HL-60 (cell line): ENCODE data around the gene MICAL2.

Experiments
- DNase-seq, 2 experiments: peaks; one replicate each; pipeline ENCODE4 v3.0.0-alpha.2; 2010 to 2020; ENCODE audit warnings: low read depth in 1 of 2, low spot score in 1 of 2
- H3K27ac ChIP-seq: fragments of 250-450 bp; sonication (Bioruptor Pico); replicated peaks from 2 replicates; pipeline ENCODE4 v1.5.1; 2020; ENCODE audit warnings: mild to moderate bottlenecking, moderate library complexity
- H3K27me3 ChIP-seq: fragments of 250-450 bp; sonication (Bioruptor Pico); 2 replicates; pipeline ENCODE4 v1.5.1; 2021; ENCODE audit warnings: mild to moderate bottlenecking, moderate library complexity; ENCODE audit not compliant: insufficient read depth, poor library complexity, severe bottlenecking
- H3K4me3 ChIP-seq: replicated peaks from 2 replicates; pipeline ENCODE4 v1.5.1; 2011; ENCODE audit warnings: mild to moderate bottlenecking, control low read depth, low read length; ENCODE audit not compliant: insufficient read depth
- GABPA ChIP-seq: IDR thresholded peaks from 2 replicates; pipeline ENCODE4 v1.6.1; 2012; ENCODE audit warnings: low read depth
- POLR2AphosphoS5 ChIP-seq: IDR thresholded peaks from 2 replicates; pipeline ENCODE4 v1.6.1; 2012; ENCODE audit warnings: low read depth
- SPI1 ChIP-seq: IDR thresholded peaks from 2 replicates; pipeline ENCODE4 v1.6.1; 2012; ENCODE audit warnings: low read depth, mild to moderate bottlenecking, borderline replicate concordance
- TF ChIP-seq, protein P1 (sequence below): IDR thresholded peaks from 2 replicates; pipeline ENCODE4 v1.6.1; 2012; ENCODE audit warnings: low read depth; ENCODE audit not compliant: insufficient replicate concordance
- TF ChIP-seq, protein P2 (sequence below): IDR thresholded peaks from one replicate; pipeline ENCODE4 v1.5.1; 2011; ENCODE audit warnings: low read length, control low read depth, inconsistent platforms; ENCODE audit not compliant: insufficient read depth

Gene MICAL2

DNA sequence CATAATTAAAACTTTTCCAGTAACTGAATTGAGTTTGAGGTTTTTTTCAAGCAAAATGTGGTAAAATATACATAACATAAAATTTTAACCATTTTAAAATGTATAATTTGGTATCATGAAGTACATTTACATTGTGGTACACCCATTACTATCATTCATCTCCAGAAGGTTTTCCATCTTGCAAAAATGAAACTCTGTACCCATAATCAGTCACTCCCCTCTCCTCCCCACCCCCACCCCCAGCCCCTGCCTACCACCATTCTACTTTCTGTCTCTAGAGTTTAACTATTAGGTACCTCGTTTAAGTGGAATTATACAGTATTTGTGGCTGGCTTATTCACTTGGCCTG lies 63.7 kb downstream of the MICAL2 start:
- TF ChIP-seq POLR2AphosphoS5 (no peak), SPI1 (no peak)
- TF ChIP-seq, protein P1, sequence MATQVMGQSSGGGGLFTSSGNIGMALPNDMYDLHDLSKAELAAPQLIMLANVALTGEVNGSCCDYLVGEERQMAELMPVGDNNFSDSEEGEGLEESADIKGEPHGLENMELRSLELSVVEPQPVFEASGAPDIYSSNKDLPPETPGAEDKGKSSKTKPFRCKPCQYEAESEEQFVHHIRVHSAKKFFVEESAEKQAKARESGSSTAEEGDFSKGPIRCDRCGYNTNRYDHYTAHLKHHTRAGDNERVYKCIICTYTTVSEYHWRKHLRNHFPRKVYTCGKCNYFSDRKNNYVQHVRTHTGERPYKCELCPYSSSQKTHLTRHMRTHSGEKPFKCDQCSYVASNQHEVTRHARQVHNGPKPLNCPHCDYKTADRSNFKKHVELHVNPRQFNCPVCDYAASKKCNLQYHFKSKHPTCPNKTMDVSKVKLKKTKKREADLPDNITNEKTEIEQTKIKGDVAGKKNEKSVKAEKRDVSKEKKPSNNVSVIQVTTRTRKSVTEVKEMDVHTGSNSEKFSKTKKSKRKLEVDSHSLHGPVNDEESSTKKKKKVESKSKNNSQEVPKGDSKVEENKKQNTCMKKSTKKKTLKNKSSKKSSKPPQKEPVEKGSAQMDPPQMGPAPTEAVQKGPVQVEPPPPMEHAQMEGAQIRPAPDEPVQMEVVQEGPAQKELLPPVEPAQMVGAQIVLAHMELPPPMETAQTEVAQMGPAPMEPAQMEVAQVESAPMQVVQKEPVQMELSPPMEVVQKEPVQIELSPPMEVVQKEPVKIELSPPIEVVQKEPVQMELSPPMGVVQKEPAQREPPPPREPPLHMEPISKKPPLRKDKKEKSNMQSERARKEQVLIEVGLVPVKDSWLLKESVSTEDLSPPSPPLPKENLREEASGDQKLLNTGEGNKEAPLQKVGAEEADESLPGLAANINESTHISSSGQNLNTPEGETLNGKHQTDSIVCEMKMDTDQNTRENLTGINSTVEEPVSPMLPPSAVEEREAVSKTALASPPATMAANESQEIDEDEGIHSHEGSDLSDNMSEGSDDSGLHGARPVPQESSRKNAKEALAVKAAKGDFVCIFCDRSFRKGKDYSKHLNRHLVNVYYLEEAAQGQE: no peak
- TF ChIP-seq, protein P2, sequence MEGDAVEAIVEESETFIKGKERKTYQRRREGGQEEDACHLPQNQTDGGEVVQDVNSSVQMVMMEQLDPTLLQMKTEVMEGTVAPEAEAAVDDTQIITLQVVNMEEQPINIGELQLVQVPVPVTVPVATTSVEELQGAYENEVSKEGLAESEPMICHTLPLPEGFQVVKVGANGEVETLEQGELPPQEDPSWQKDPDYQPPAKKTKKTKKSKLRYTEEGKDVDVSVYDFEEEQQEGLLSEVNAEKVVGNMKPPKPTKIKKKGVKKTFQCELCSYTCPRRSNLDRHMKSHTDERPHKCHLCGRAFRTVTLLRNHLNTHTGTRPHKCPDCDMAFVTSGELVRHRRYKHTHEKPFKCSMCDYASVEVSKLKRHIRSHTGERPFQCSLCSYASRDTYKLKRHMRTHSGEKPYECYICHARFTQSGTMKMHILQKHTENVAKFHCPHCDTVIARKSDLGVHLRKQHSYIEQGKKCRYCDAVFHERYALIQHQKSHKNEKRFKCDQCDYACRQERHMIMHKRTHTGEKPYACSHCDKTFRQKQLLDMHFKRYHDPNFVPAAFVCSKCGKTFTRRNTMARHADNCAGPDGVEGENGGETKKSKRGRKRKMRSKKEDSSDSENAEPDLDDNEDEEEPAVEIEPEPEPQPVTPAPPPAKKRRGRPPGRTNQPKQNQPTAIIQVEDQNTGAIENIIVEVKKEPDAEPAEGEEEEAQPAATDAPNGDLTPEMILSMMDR: no peak
- DNase-seq: no peak
- peak overlapping the region; percentile 37 for H3K27ac ChIP-seq
- H3K27me3 ChIP-seq: no peaks in the 10 kb centered on the region
- H3K4me3 ChIP-seq: no peak overlapping the region

DNA sequence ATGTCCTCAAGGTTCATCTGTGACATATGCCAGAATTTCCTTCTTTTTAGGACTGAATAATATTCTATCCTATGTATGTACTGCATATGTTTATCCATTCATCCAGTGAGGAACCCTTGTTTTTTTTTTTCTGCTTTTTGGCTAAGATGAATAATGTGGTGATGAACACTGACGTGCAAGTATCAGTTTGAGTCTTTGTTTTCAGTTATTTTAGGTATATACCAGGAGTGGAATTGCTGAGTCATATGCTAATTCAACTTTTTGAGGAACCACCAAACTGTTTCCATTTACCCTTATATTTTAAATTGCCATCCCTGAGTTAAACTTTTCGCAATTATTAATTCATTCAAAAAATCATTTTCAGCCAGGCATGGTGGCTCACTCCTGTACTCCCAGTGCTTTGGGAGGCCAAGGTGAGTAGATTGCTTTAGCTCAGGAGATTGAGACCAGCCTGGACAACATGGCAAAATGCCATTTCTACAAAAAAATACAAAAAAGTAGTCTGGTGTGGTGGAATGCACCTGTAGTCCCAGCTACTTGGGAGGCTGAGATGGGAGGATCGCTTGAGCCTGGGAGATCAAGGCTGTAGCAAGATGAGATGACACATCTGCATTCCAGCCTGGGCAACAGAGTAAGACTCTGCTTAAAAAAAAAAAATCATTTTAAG lies 64.2 kb downstream of the MICAL2 start:
- Histone ChIP-seq H3K4me3 (no peak overlapping the region), H3K27ac (peak overlapping the region; percentile 22), H3K27me3 (no peaks in the 10 kb centered on the region)
- TF ChIP-seq, protein P1: no peak
- TF ChIP-seq, protein P2: no peak
- no peak for TF ChIP-seq GABPA
- TF ChIP-seq POLR2AphosphoS5: no peak
- TF ChIP-seq SPI1: no peak
- peak in 1 of 2 experiments; percentile 56 for DNase-seq

DNA sequence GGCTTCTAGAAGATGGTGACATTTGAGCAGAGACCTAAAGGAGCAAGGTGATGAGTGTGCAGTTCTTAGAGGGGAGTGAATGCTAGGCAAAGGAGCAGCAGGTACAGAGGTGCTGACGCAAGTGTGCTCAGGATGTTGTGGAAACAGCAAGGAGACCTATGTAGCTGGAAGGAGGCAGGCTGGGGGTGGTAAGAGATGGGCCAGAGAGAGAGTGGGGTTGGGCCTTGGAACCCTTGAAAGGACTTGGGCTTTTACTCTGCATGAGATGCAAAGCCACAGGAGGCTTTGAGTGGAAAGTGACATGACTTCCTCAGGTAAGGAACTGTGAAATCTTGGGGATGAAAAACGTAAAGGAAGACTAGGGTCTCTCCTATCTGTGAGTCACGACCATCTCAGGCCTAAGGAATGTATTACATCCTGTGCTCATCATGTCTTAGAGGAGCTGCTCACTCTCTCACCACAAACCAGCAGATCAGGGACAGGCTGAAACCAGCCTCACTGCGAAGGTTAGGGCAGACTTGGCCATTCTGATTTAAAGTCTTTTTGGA lies 65.4 kb downstream of the MICAL2 start:
- TF ChIP-seq POLR2AphosphoS5 (no peak), SPI1 (no peak), GABPA (no peak)
- TF ChIP-seq, protein P1: no peak
- TF ChIP-seq, protein P2: no peak
- H3K4me3 ChIP-seq: no peak overlapping the region
- no peak for DNase-seq
- H3K27ac ChIP-seq: no peak overlapping the region
- H3K27me3 ChIP-seq: no peaks in the 10 kb centered on the region
